Measurements from ENCODE around the gene LRP2.

LRP2 gene

DNA sequence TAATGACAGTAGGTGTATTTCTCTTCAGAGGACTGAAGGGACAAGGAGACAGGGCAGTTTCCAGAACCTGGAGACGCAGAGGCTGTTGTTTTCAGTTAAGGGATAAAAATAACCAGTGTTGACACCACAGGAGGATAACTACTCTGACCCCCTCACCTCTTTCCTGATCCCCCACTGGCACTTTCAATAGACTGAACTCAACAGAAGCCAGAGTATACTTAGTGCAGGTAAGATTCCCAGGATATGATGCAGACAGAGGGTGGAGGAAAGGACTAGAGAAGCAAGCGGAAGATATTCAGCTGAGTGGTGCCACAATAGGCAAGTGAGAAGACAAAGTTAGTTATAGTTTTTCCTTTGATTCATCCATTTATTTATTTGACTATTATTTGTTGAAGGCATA is 273.2 kb downstream of the LRP2 start:
- TF ChIP-seq, protein P1, sequence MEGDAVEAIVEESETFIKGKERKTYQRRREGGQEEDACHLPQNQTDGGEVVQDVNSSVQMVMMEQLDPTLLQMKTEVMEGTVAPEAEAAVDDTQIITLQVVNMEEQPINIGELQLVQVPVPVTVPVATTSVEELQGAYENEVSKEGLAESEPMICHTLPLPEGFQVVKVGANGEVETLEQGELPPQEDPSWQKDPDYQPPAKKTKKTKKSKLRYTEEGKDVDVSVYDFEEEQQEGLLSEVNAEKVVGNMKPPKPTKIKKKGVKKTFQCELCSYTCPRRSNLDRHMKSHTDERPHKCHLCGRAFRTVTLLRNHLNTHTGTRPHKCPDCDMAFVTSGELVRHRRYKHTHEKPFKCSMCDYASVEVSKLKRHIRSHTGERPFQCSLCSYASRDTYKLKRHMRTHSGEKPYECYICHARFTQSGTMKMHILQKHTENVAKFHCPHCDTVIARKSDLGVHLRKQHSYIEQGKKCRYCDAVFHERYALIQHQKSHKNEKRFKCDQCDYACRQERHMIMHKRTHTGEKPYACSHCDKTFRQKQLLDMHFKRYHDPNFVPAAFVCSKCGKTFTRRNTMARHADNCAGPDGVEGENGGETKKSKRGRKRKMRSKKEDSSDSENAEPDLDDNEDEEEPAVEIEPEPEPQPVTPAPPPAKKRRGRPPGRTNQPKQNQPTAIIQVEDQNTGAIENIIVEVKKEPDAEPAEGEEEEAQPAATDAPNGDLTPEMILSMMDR (IDR thresholded peaks at IDR 0.05; ENCODE audit: low read depth, low read length, missing control alignments), result no peak
- no peak for DNase-seq (ENCODE audit: low read depth)
- H3K4me3 ChIP-seq (ENCODE audit: low read depth, low read length), result no peak overlapping the region

DNA sequence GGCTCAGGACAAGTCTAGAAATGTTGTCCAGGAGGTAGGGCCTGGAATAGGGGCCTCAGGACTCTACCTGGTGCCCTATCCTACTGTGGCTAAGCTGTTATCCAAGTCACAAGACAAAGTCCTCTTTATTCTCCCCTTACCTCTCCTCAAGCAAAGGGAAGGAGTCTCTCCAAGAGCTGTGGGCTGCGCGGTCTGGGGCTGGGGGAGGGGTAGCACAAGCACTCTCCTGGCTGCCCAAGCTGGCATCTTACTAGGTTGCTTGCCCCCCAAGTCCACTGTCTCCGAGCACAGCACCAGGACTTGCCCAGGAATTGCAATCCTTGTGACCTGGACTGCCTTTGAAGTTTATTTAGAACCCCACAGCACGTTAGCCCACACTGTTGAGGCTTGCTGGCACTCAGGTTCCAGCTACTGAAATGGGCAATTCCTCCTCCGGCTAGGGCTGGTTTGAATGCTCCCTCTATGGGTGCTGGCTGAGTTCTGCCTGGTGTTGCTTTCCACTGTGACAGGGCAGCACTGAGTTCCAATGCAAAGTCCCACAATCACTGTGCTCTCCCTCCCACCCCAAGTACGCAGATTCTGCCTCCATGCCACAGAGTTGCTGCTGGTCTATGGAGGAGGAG is 274.5 kb downstream of the LRP2 start:
- TF ChIP-seq, protein P1 (IDR thresholded peaks at IDR 0.05; ENCODE audit: low read depth, low read length, missing control alignments), result no peak
- DNase-seq (ENCODE audit: low read depth), result no peak
- no peak overlapping the region for H3K4me3 ChIP-seq (ENCODE audit: low read depth, low read length)

DNA sequence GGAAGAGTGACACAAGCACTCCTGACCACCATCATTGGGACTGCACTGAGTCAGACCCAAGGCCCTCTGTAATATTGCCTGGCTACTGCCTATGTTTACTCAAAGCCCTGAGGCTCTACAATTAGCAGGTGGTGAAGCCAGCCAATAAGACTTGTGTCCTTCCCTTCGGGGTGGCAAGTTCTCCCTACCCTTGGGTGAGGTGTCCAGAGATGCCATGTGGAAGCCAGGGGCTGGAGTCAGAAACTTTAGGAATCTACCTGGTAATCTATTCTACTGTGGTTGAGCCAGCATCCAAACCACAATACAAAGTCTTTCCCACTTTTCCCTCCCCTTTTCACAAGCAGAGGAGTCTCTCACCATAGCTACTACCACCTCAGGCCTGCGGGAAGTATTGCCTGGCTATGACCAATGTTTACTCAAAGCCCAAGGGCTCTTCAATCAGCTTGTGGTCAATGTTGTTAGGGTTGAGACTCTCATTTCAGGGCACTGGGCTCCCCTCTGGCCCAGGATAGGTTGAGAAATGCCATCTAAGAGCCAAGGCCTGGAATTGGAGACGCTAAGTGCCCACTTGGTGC is 275.4 kb downstream of the LRP2 start:
- H3K4me3 ChIP-seq (ENCODE audit: low read depth, low read length), result no peak overlapping the region
- TF ChIP-seq, protein P1 (IDR thresholded peaks at IDR 0.05; ENCODE audit: low read depth, low read length, missing control alignments), result no peak

DNA sequence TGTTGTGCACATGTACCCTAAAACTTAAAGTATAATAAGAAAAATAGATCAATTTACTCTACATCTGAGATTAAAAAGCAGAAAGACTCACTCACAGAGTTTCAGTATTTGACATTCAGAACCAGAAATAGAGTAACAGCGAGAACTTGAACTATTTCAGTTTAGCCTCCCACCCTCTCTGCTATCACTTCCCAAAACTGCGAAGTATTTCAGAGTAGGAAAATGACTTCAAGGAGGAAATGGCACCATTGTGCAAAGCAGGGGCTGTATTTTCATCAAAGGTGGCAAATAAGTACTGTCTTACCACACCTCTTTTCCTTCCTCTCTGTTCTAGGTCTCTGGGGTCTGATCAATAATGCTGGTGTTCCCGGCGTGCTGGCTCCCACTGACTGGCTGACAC is 279.3 kb downstream of the LRP2 start:
- TF ChIP-seq, protein P1 (IDR thresholded peaks at IDR 0.05; ENCODE audit: low read depth, low read length, missing control alignments), result no peak
- peak; percentile 53 for DNase-seq (ENCODE audit: low read depth)
- peak overlapping the region; percentile 25 for H3K4me3 ChIP-seq (ENCODE audit: low read depth, low read length)

More for the DNA sequence above, 275.4 kb downstream of the LRP2 start:
- no peak for DNase-seq (ENCODE audit: low read depth)

DNA sequence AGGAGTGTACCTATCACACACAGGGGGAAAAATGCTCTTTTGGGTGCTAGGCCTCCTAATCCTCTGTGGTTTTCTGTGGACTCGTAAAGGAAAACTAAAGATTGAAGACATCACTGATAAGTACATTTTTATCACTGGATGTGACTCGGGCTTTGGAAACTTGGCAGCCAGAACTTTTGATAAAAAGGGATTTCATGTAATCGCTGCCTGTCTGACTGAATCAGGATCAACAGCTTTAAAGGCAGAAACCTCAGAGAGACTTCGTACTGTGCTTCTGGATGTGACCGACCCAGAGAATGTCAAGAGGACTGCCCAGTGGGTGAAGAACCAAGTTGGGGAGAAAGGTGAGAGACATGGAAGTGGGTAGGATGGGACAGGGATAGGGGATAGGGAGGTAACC is 280.8 kb downstream of the LRP2 start:
- no peak for DNase-seq (ENCODE audit: low read depth)
- no peak overlapping the region for H3K4me3 ChIP-seq (ENCODE audit: low read depth, low read length)
- TF ChIP-seq, protein P1 (IDR thresholded peaks at IDR 0.05; ENCODE audit: low read depth, low read length, missing control alignments), result no peak

DNA sequence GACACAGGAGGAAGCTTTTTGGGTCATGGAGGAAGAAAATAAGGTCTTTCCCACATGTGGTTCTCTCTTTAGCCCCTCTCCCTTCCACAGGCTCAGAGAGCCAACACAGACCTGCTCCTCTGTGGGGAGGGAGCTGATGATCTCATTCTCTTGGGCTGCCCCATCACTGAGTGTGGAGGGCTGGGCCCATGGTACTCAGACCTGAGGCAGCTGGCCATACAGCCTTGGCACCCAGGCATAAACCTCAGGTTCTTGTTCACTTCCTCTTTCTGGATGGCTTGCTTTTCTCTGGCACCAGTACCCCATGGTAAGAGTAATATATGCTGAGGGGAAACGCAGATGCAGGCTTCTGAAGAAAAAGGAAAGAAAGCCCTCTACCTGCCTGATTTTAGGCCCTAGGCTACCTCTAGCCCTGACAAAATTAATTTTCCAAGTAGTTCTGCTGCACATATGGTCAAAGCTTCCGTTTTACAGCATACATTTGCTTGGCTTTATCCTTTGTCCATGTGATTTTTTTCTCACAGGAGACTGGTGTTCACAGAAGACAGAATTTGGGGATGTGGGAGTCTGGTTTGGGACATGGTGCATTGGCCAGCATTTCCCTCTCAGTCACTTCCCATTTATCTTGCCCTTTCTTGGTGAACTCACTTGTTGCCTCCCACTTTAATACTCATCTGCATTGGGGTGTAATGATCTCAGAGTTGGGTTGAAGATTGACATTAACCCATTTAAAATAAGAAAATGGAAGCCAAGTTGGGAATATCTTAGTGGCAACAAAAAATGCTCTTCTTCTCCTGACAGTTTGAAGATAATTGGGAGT is 281.9 kb downstream of the LRP2 start:
- DNase-seq (ENCODE audit: low read depth), result no peak
- TF ChIP-seq, protein P1 (IDR thresholded peaks at IDR 0.05; ENCODE audit: low read depth, low read length, missing control alignments), result no peak
- H3K4me3 ChIP-seq (ENCODE audit: low read depth, low read length), result no peak overlapping the region
